Uterus (tissue), 2 donors: ENCODE measurements around the gene OSBPL2.

Source experiments
- CTCF ChIP-seq, 4 experiments: fragments of 200-600 bp in 2 of 4; fragments of 450-650 bp in 2 of 4; sonication (generic) in 2 of 4; IDR thresholded peaks; one replicate each; pipeline ENCODE4 v1.5.1; 2016 to 2019; ENCODE audit warnings: antibody characterized with exemption in 4 of 4, mild to moderate bottlenecking in 2 of 4, moderate library complexity in 1 of 4
- POLR2A ChIP-seq, 2 donors: fragments of 450-650 bp; IDR thresholded peaks; one replicate each; pipeline ENCODE4 v1.6.1; 2016; ENCODE audit warnings: antibody characterized with exemption in 2 of 2, mild to moderate bottlenecking in 1 of 2, moderate library complexity in 1 of 2

- TF ChIP-seq CTCF (IDR thresholded peaks at IDR 0.05) (no peak), POLR2A (IDR thresholded peaks at IDR 0.05) (no peak)
Measured at GRCh38 chr20:62323146-62323979, 85.0 kb downstream of the OSBPL2 start.
